Measurements from ENCODE around the gene UMAD1.

GRCh38 chr7:7705318-7705717 is 64.8 kb downstream of the UMAD1 start:
- TF ChIP-seq POLR2A (IDR thresholded peaks at IDR 0.05) (no peak), CTCF (IDR thresholded peaks at IDR 0.05) (no peak)

All from Peyer's patch (tissue), 4 donors.